ENCODE data around the gene SF3A1.

SF3A1 gene

GRCh38 chr22:30362651-30363281 is 6.1 kb upstream of the SF3A1 start:
- Histone ChIP-seq H3K27ac (ENCODE audit: low read length) (no peak overlapping the region), H3K27me3 (replicated peaks; ENCODE audit: insufficient read depth, low read length) (no peaks in the 10 kb centered on the region), H3F3A (ENCODE audit: insufficient read depth, low read length) (no peaks in the 10 kb centered on the region), H3K36me3 (replicated peaks; ENCODE audit: insufficient read depth, low read length) (no peaks in the 10 kb centered on the region), H2AFZ (ENCODE audit: low read length) (no peak overlapping the region), H3K9ac (ENCODE audit: low read length) (no peak overlapping the region), H3K4me2 (ENCODE audit: low read depth, low read length) (no peak overlapping the region), H4K20me1 (ENCODE audit: insufficient read depth, low read length) (no peaks in the 10 kb centered on the region), H3K9me2 (replicated peaks; ENCODE audit: insufficient read depth, low read length) (no peaks in the 10 kb centered on the region), H3K4me3 (ENCODE audit: low read length) (no peak overlapping the region), H3K9me3 (replicated peaks; ENCODE audit: insufficient read depth, low read length) (no peaks in the 10 kb centered on the region), H3K4me1 (ENCODE audit: low read length) (no peaks in the 10 kb centered on the region), H3K79me2 (ENCODE audit: low read length) (no peaks in the 10 kb centered on the region)
- DNase-seq, result no peak
- TF ChIP-seq EZH2phosphoT487 (IDR thresholded peaks at IDR 0.05; ENCODE audit: low read length), result no peak
- TF ChIP-seq, protein P1, sequence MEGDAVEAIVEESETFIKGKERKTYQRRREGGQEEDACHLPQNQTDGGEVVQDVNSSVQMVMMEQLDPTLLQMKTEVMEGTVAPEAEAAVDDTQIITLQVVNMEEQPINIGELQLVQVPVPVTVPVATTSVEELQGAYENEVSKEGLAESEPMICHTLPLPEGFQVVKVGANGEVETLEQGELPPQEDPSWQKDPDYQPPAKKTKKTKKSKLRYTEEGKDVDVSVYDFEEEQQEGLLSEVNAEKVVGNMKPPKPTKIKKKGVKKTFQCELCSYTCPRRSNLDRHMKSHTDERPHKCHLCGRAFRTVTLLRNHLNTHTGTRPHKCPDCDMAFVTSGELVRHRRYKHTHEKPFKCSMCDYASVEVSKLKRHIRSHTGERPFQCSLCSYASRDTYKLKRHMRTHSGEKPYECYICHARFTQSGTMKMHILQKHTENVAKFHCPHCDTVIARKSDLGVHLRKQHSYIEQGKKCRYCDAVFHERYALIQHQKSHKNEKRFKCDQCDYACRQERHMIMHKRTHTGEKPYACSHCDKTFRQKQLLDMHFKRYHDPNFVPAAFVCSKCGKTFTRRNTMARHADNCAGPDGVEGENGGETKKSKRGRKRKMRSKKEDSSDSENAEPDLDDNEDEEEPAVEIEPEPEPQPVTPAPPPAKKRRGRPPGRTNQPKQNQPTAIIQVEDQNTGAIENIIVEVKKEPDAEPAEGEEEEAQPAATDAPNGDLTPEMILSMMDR (IDR thresholded peaks at IDR 0.05; ENCODE audit: low read length), result no peak
- no peak for TF ChIP-seq EZH2 (optimal IDR thresholded peaks at IDR 0.05; ENCODE audit: low read depth, low read length)

DNA sequence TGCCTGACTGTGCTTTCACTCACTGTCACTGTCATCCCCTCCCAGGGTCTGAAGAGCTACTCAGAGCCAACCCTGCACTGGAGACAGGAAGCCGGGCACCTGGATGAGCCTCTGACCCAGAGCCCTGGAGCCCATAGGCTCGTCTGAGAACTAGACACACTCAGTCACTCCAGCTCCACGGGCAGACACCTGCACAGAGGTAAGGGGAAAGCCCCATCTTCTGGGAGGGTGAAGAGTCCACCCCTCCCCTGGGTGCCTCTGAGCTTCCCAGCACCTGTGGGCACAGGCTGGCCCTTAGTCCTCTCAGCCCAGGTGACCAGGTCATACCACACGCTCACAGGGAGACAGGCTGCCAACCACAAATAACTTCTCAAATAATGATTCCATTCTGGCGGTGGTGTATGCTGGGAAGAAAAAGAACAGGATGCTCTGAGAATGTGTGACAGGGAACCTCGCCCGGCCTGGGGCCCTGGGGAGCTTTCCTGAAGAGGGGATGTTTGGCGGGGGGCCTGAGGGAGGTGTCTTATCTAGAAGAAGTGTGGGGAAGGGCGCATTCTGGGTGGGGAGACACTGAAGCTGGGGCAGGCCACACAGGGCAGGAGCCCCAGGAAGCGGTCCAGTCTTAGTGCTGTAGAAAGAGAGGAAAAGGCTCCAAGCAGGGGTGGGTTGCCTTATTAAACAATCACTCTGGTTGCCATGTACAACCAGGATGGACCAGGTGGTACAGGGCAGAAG is 5.4 kb upstream of the SF3A1 start:
- no peaks in the 10 kb centered on the region for H3K79me2 ChIP-seq (ENCODE audit: low read length)
- TF ChIP-seq EZH2phosphoT487 (IDR thresholded peaks at IDR 0.05; ENCODE audit: low read length), result no peak
- TF ChIP-seq EZH2 (optimal IDR thresholded peaks at IDR 0.05; ENCODE audit: low read depth, low read length), result no peak
- TF ChIP-seq, protein P1 (IDR thresholded peaks at IDR 0.05; ENCODE audit: low read length), result no peak
- H3K9ac ChIP-seq (ENCODE audit: low read length), result no peak overlapping the region

GRCh38 chr22:30358541-30358940 is 1.8 kb upstream of the SF3A1 start:
- H3K9me3 ChIP-seq (replicated peaks; ENCODE audit: insufficient read depth, low read length), result no peaks in the 10 kb centered on the region
- no peak overlapping the region for H3K27ac ChIP-seq (ENCODE audit: low read length)
- DNase-seq, result no peak
- H4K20me1 ChIP-seq (ENCODE audit: insufficient read depth, low read length), result no peaks in the 10 kb centered on the region
- peaks cover 31% of the 10 kb centered on the region for H3K79me2 ChIP-seq (ENCODE audit: low read length)
- H2AFZ ChIP-seq (ENCODE audit: low read length), result no peak overlapping the region
- no peak overlapping the region for H3K4me2 ChIP-seq (ENCODE audit: low read depth, low read length)
- H3K9me2 ChIP-seq (replicated peaks; ENCODE audit: insufficient read depth, low read length), result no peaks in the 10 kb centered on the region
- H3K9ac ChIP-seq (ENCODE audit: low read length), result no peak overlapping the region
- H3K27me3 ChIP-seq (replicated peaks; ENCODE audit: insufficient read depth, low read length), result no peaks in the 10 kb centered on the region
- H3F3A ChIP-seq (ENCODE audit: insufficient read depth, low read length), result no peaks in the 10 kb centered on the region
- H3K4me3 ChIP-seq (ENCODE audit: low read length), result no peak overlapping the region
- H3K36me3 ChIP-seq (replicated peaks; ENCODE audit: insufficient read depth, low read length), result no peaks in the 10 kb centered on the region
- H3K4me1 ChIP-seq (ENCODE audit: low read length), result peaks cover 5% of the 10 kb centered on the region; the same call in 1 of the 2 replicates
- TF ChIP-seq EZH2 (optimal IDR thresholded peaks at IDR 0.05; ENCODE audit: low read depth, low read length) (no peak), EZH2phosphoT487 (IDR thresholded peaks at IDR 0.05; ENCODE audit: low read length) (no peak)

More for the DNA sequence above, 5.4 kb upstream of the SF3A1 start:
- H3K27me3 ChIP-seq (replicated peaks; ENCODE audit: insufficient read depth, low read length), result no peaks in the 10 kb centered on the region
- no peaks in the 10 kb centered on the region for H3F3A ChIP-seq (ENCODE audit: insufficient read depth, low read length)
- no peaks in the 10 kb centered on the region for H3K9me2 ChIP-seq (replicated peaks; ENCODE audit: insufficient read depth, low read length)
- no peak overlapping the region for H3K4me3 ChIP-seq (ENCODE audit: low read length)
- H3K36me3 ChIP-seq (replicated peaks; ENCODE audit: insufficient read depth, low read length), result no peaks in the 10 kb centered on the region
- H3K4me2 ChIP-seq (ENCODE audit: low read depth, low read length), result no peak overlapping the region
- no peaks in the 10 kb centered on the region for H3K4me1 ChIP-seq (ENCODE audit: low read length)
- H3K27ac ChIP-seq (ENCODE audit: low read length), result no peak overlapping the region
- peak; percentile 11 for DNase-seq
- no peaks in the 10 kb centered on the region for H4K20me1 ChIP-seq (ENCODE audit: insufficient read depth, low read length)
- no peaks in the 10 kb centered on the region for H3K9me3 ChIP-seq (replicated peaks; ENCODE audit: insufficient read depth, low read length)
- H2AFZ ChIP-seq (ENCODE audit: low read length), result no peak overlapping the region
